PFSK-1 (cell line): ENCODE measurements around the gene AAK1.

Source experiments
- FOXP2 ChIP-seq: optimal IDR thresholded peaks from 2 replicates; pipeline ENCODE3; 2011; ENCODE audit warnings: borderline replicate concordance, control low read depth, inconsistent platforms; ENCODE audit not compliant: insufficient read depth; ENCODE audit errors: extremely low read length, extremely low read depth
- POLR2AphosphoS5 ChIP-seq: IDR thresholded peaks from 2 replicates; pipeline ENCODE4 v1.6.1; 2012; ENCODE audit warnings: low read depth, mild to moderate bottlenecking, control low read depth, low read length, moderate library complexity
- REST ChIP-seq, 2 experiments: IDR thresholded peaks; 2 replicates each; pipeline versions ENCODE4 v1.6.1 to v1.8.0; 2011 to 2012; ENCODE audit warnings: low read depth in 2 of 2, low read length in 2 of 2, control low read depth in 1 of 2, inconsistent platforms in 1 of 2, mild to moderate bottlenecking in 1 of 2, moderate library complexity in 1 of 2; ENCODE audit not compliant: insufficient read depth in 1 of 2
- SIN3A ChIP-seq: IDR thresholded peaks from 2 replicates; pipeline ENCODE4 v1.6.1; 2012; ENCODE audit warnings: mild to moderate bottlenecking, low read length, moderate library complexity, borderline replicate concordance; ENCODE audit not compliant: insufficient read depth
- TAF1 ChIP-seq: IDR thresholded peaks from 2 replicates; pipeline ENCODE4 v1.6.1; 2012; ENCODE audit warnings: low read length, control low read depth, borderline replicate concordance; ENCODE audit not compliant: insufficient read depth

The AAK1 gene

GRCh38 chr2:69667805-69668382 lies 24.4 kb upstream of the AAK1 start:
- no peak for TF ChIP-seq TAF1
- TF ChIP-seq SIN3A = no peak
- no peak for TF ChIP-seq POLR2AphosphoS5
- no peak for TF ChIP-seq REST (IDR thresholded peaks at IDR 0.05; ENCODE audit: insufficient read depth in 1 of 2, low read depth in 2 of 2, low read length in 2 of 2)
- no peak for TF ChIP-seq FOXP2

GRCh38 chr2:69665152-69665551 lies 21.6 kb upstream of the AAK1 start:
- TF ChIP-seq POLR2AphosphoS5 (no peak), TAF1 (no peak), FOXP2 (no peak), SIN3A (no peak), REST (IDR thresholded peaks at IDR 0.05; ENCODE audit: insufficient read depth in 1 of 2, low read depth in 2 of 2, low read length in 2 of 2) (no peak)

GRCh38 chr2:69663860-69664259 lies 20.3 kb upstream of the AAK1 start:
- TF ChIP-seq TAF1 = no peak
- TF ChIP-seq FOXP2 = no peak
- no peak for TF ChIP-seq SIN3A
- TF ChIP-seq REST (IDR thresholded peaks at IDR 0.05; ENCODE audit: insufficient read depth in 1 of 2, low read depth in 2 of 2, low read length in 2 of 2) = no peak
- no peak for TF ChIP-seq POLR2AphosphoS5

- TF ChIP-seq FOXP2 = no peak
- TF ChIP-seq POLR2AphosphoS5 = no peak
- TF ChIP-seq REST (IDR thresholded peaks at IDR 0.05; ENCODE audit: insufficient read depth in 1 of 2, low read depth in 2 of 2, low read length in 2 of 2) = no peak
- no peak for TF ChIP-seq TAF1
- TF ChIP-seq SIN3A = no peak
Observed at GRCh38 chr2:69660637-69661036, 17.1 kb upstream of the AAK1 start.

GRCh38 chr2:69659941-69660483 lies 16.5 kb upstream of the AAK1 start:
- TF ChIP-seq TAF1 = no peak
- no peak for TF ChIP-seq FOXP2
- no peak for TF ChIP-seq POLR2AphosphoS5
- no peak for TF ChIP-seq REST (IDR thresholded peaks at IDR 0.05; ENCODE audit: insufficient read depth in 1 of 2, low read depth in 2 of 2, low read length in 2 of 2)
- TF ChIP-seq SIN3A = no peak
